ENCODE results near the gene HP.

Gene HP

GRCh38 chr16:72013389-72013788 lies 40.9 kb upstream of the HP start:
- Histone ChIP-seq H3K79me1 (ENCODE audit: low read length) (peaks cover 2% of the 10 kb centered on the region), H3K27ac (ENCODE audit: low read depth, low read length) (peak overlapping the region; percentile 19), H3K4me3 (ENCODE audit: low read length) (no peak overlapping the region), H3K36me3 (ENCODE audit: control insufficient read depth, insufficient read depth, low read length) (no peaks in the 10 kb centered on the region), H2BK120ac (ENCODE audit: low read depth, low read length) (no peak overlapping the region), H3K79me2 (ENCODE audit: control insufficient read depth, insufficient read depth, low read length) (no peaks in the 10 kb centered on the region), H4K8ac (ENCODE audit: low read depth, low read length) (no peak overlapping the region), H3K23ac (ENCODE audit: low read length) (no peak overlapping the region), H2BK15ac (replicated peaks; ENCODE audit: low read depth) (no peak overlapping the region), H2BK5ac (ENCODE audit: low read length) (no peak overlapping the region), H3K18ac (ENCODE audit: low read length) (no peak overlapping the region), H3K4me1 (ENCODE audit: control insufficient read depth, low read depth, low read length) (peaks cover 2% of the 10 kb centered on the region), H3K56ac (ENCODE audit: low read length) (peak overlapping the region; percentile 30), H3K4ac (ENCODE audit: low read depth, low read length) (no peak overlapping the region), H2AK5ac (ENCODE audit: low read length) (no peak overlapping the region), H4K5ac (ENCODE audit: low read length) (no peak overlapping the region), H3K9ac (ENCODE audit: low read length) (no peak overlapping the region), H3K27me3 (ENCODE audit: insufficient read depth, low read length, poor library complexity) (no peaks in the 10 kb centered on the region), H3K4me2 (ENCODE audit: low read length) (no peak overlapping the region)
- DNase-seq, result no peak
- WGBS (ENCODE audit: extremely low coverage, insufficient coverage, low lambda C conversion rate), result no CpG with 5 or more reads among the region's 5 CpGs

- no peak overlapping the region for H3K56ac ChIP-seq (ENCODE audit: low read length)
- DNase-seq, result peak; percentile 90
- no peak overlapping the region for H3K18ac ChIP-seq (ENCODE audit: low read length)
- no peak overlapping the region for H3K4me3 ChIP-seq (ENCODE audit: low read length)
- peaks cover 2% of the 10 kb centered on the region for H3K4me1 ChIP-seq (ENCODE audit: control insufficient read depth, low read depth, low read length)
- H4K8ac ChIP-seq (ENCODE audit: low read depth, low read length), result no peak overlapping the region
- no CpG with 5 or more reads among the region's 15 CpGs for WGBS (ENCODE audit: extremely low coverage, insufficient coverage, low lambda C conversion rate)
- H2BK120ac ChIP-seq (ENCODE audit: low read depth, low read length), result no peak overlapping the region
- H3K79me2 ChIP-seq (ENCODE audit: control insufficient read depth, insufficient read depth, low read length), result no peaks in the 10 kb centered on the region
- no peaks in the 10 kb centered on the region for H3K27me3 ChIP-seq (ENCODE audit: insufficient read depth, low read length, poor library complexity)
- no peak overlapping the region for H3K23ac ChIP-seq (ENCODE audit: low read length)
- H3K4ac ChIP-seq (ENCODE audit: low read depth, low read length), result no peak overlapping the region
- H3K27ac ChIP-seq (ENCODE audit: low read depth, low read length), result peak overlapping the region; percentile 42
- H3K4me2 ChIP-seq (ENCODE audit: low read length), result no peak overlapping the region
- no peaks in the 10 kb centered on the region for H3K79me1 ChIP-seq (ENCODE audit: low read length)
- H2BK15ac ChIP-seq (replicated peaks; ENCODE audit: low read depth), result no peak overlapping the region
- no peaks in the 10 kb centered on the region for H3K36me3 ChIP-seq (ENCODE audit: control insufficient read depth, insufficient read depth, low read length)
- H2BK5ac ChIP-seq (ENCODE audit: low read length), result no peak overlapping the region
- H2AK5ac ChIP-seq (ENCODE audit: low read length), result no peak overlapping the region
- no peak overlapping the region for H3K9ac ChIP-seq (ENCODE audit: low read length)
- H4K5ac ChIP-seq (ENCODE audit: low read length), result no peak overlapping the region
Observed at GRCh38 chr16:72013888-72014581, 40.3 kb upstream of the HP start.

DNA sequence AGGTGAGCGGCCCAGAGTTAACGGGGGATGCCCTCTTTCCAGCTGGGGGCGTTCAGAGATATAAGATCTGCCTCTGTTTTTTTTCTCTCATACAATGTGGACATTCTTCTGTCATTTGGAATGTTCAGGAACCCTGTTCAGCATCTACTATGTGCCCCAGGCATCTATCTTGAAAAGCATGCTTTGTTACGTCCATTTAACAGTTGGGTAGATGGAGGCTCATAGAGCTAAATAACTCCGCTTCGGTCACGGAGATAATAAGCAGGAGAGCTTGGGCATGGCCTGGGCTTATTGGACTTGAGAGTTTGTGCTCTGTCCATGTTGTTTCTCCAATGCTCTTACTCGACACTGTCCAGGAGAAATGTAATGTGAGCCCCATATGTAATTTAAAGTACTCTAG lies 39.6 kb upstream of the HP start:
- Histone ChIP-seq H2BK5ac (ENCODE audit: low read length) (no peak overlapping the region), H3K27me3 (ENCODE audit: insufficient read depth, low read length, poor library complexity) (no peaks in the 10 kb centered on the region), H3K56ac (ENCODE audit: low read length) (no peak overlapping the region), H3K18ac (ENCODE audit: low read length) (no peak overlapping the region), H2AK5ac (ENCODE audit: low read length) (no peak overlapping the region), H3K79me2 (ENCODE audit: control insufficient read depth, insufficient read depth, low read length) (no peaks in the 10 kb centered on the region), H3K23ac (ENCODE audit: low read length) (no peak overlapping the region), H3K36me3 (ENCODE audit: control insufficient read depth, insufficient read depth, low read length) (no peaks in the 10 kb centered on the region), H2BK15ac (replicated peaks; ENCODE audit: low read depth) (no peak overlapping the region), H3K79me1 (ENCODE audit: low read length) (no peaks in the 10 kb centered on the region), H3K4me1 (ENCODE audit: control insufficient read depth, low read depth, low read length) (peaks cover 2% of the 10 kb centered on the region), H3K4ac (ENCODE audit: low read depth, low read length) (no peak overlapping the region), H3K4me3 (ENCODE audit: low read length) (no peak overlapping the region), H3K4me2 (ENCODE audit: low read length) (no peak overlapping the region), H4K5ac (ENCODE audit: low read length) (no peak overlapping the region), H3K27ac (ENCODE audit: low read depth, low read length) (peak overlapping the region; percentile 42), H4K8ac (ENCODE audit: low read depth, low read length) (no peak overlapping the region), H2BK120ac (ENCODE audit: low read depth, low read length) (no peak overlapping the region), H3K9ac (ENCODE audit: low read length) (no peak overlapping the region)
- no CpG with 5 or more reads among the region's 8 CpGs for WGBS (ENCODE audit: extremely low coverage, insufficient coverage, low lambda C conversion rate)
- no peak for DNase-seq

DNA sequence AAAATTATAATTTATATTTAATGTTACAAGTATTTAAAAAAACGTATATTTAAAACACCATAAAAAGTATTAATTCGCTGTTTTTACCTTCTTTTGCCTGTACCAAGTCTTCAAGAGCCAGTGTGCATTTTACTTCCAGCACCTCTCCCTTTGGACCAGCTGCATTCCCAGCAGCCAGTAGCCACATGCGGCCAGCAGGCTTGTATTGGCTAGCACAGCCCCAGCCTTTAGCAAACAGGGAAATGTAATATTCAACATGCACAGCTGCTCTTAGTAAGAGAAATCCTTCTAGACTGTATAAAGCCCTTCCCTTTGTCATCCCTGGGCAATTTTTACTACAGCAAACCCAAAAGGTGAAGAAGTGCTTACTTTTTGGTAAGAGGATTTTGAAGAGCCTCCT lies 39.2 kb upstream of the HP start:
- no peak overlapping the region for H3K9ac ChIP-seq (ENCODE audit: low read length)
- DNase-seq, result no peak
- H3K4me1 ChIP-seq (ENCODE audit: control insufficient read depth, low read depth, low read length), result peaks cover 2% of the 10 kb centered on the region
- no peak overlapping the region for H3K4me3 ChIP-seq (ENCODE audit: low read length)
- no peak overlapping the region for H3K4me2 ChIP-seq (ENCODE audit: low read length)
- H3K79me2 ChIP-seq (ENCODE audit: control insufficient read depth, insufficient read depth, low read length), result no peaks in the 10 kb centered on the region
- no peaks in the 10 kb centered on the region for H3K79me1 ChIP-seq (ENCODE audit: low read length)
- WGBS (ENCODE audit: extremely low coverage, insufficient coverage, low lambda C conversion rate), result 88% methylated on average over 2 of the region's 3 CpGs
- no peak overlapping the region for H3K56ac ChIP-seq (ENCODE audit: low read length)
- H3K23ac ChIP-seq (ENCODE audit: low read length), result no peak overlapping the region
- no peaks in the 10 kb centered on the region for H3K27me3 ChIP-seq (ENCODE audit: insufficient read depth, low read length, poor library complexity)
- H2AK5ac ChIP-seq (ENCODE audit: low read length), result no peak overlapping the region
- no peak overlapping the region for H2BK15ac ChIP-seq (replicated peaks; ENCODE audit: low read depth)
- no peak overlapping the region for H2BK5ac ChIP-seq (ENCODE audit: low read length)
- H2BK120ac ChIP-seq (ENCODE audit: low read depth, low read length), result no peak overlapping the region
- no peak overlapping the region for H3K4ac ChIP-seq (ENCODE audit: low read depth, low read length)
- H3K18ac ChIP-seq (ENCODE audit: low read length), result no peak overlapping the region
- H4K8ac ChIP-seq (ENCODE audit: low read depth, low read length), result no peak overlapping the region
- H4K5ac ChIP-seq (ENCODE audit: low read length), result no peak overlapping the region
- no peak overlapping the region for H3K27ac ChIP-seq (ENCODE audit: low read depth, low read length)
- H3K36me3 ChIP-seq (ENCODE audit: control insufficient read depth, insufficient read depth, low read length), result no peaks in the 10 kb centered on the region

DNA sequence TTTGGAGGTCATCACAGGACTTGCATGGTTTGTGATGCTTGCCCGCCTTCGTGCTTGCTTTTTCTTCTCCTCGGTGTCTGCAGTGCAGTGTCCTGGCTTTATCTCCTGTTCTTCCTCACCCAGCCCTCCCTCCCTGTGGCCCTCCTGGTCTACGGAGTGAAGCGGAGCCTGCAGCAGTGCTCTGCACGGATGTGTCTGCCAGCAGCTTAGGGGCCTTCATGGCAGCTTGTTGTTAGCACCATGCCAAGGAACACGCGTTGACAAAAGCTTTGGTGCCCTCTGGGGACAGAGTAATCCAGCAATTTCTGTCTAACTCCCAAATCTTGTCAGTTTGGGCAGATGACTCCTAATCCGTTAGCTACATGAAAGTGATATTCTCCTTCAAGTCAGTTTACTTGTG lies 35.8 kb upstream of the HP start:
- Histone ChIP-seq H2BK5ac (ENCODE audit: low read length) (no peak overlapping the region), H3K56ac (ENCODE audit: low read length) (no peak overlapping the region)
- no CpG with 5 or more reads among the region's 9 CpGs for WGBS (ENCODE audit: extremely low coverage, insufficient coverage, low lambda C conversion rate)

DNA sequence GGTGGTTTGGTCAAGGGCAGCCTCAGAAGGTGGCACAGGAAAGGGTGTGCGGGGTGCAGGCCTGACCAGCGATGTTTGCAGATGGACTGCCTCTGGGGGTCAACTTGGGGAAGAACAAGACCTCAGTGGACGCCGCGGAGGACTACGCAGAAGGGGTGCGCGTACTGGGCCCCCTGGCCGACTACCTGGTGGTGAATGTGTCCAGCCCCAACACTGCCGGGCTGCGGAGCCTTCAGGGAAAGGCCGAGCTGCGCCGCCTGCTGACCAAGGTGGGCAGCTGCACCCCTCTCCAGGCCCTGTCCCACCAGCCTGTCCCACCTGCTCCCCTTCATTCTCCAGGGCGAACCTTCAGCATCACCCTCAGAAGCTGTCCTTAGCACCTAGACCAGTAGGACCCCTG lies 33.3 kb upstream of the HP start:
- peak; percentile 48 for DNase-seq
- Histone ChIP-seq H3K36me3 (ENCODE audit: control insufficient read depth, insufficient read depth, low read length) (peaks cover 3% of the 10 kb centered on the region), H2BK5ac (ENCODE audit: low read length) (no peak overlapping the region), H3K4ac (ENCODE audit: low read depth, low read length) (no peak overlapping the region), H2AK5ac (ENCODE audit: low read length) (no peak overlapping the region), H3K18ac (ENCODE audit: low read length) (no peak overlapping the region), H3K79me1 (ENCODE audit: low read length) (no peaks in the 10 kb centered on the region), H3K9ac (ENCODE audit: low read length) (no peak overlapping the region), H3K4me3 (ENCODE audit: low read length) (no peak overlapping the region), H4K5ac (ENCODE audit: low read length) (no peak overlapping the region), H3K56ac (ENCODE audit: low read length) (no peak overlapping the region), H3K27me3 (ENCODE audit: insufficient read depth, low read length, poor library complexity) (no peaks in the 10 kb centered on the region), H2BK120ac (ENCODE audit: low read depth, low read length) (no peak overlapping the region), H3K27ac (ENCODE audit: low read depth, low read length) (no peak overlapping the region), H4K8ac (ENCODE audit: low read depth, low read length) (no peak overlapping the region), H3K23ac (ENCODE audit: low read length) (no peak overlapping the region), H2BK15ac (replicated peaks; ENCODE audit: low read depth) (no peak overlapping the region), H3K4me1 (ENCODE audit: control insufficient read depth, low read depth, low read length) (no peaks in the 10 kb centered on the region), H3K79me2 (ENCODE audit: control insufficient read depth, insufficient read depth, low read length) (no peaks in the 10 kb centered on the region), H3K4me2 (ENCODE audit: low read length) (no peak overlapping the region)
- WGBS (ENCODE audit: extremely low coverage, insufficient coverage, low lambda C conversion rate), result no CpG with 5 or more reads among the region's 15 CpGs

More for the DNA sequence above, 35.8 kb upstream of the HP start:
- Histone ChIP-seq H2AK5ac (ENCODE audit: low read length) (no peak overlapping the region), H3K23ac (ENCODE audit: low read length) (no peak overlapping the region), H3K27me3 (ENCODE audit: insufficient read depth, low read length, poor library complexity) (no peaks in the 10 kb centered on the region), H2BK120ac (ENCODE audit: low read depth, low read length) (no peak overlapping the region), H3K4me2 (ENCODE audit: low read length) (no peak overlapping the region), H3K9ac (ENCODE audit: low read length) (no peak overlapping the region), H3K27ac (ENCODE audit: low read depth, low read length) (no peak overlapping the region), H3K18ac (ENCODE audit: low read length) (no peak overlapping the region), H4K5ac (ENCODE audit: low read length) (no peak overlapping the region), H4K8ac (ENCODE audit: low read depth, low read length) (no peak overlapping the region), H3K4me1 (ENCODE audit: control insufficient read depth, low read depth, low read length) (no peaks in the 10 kb centered on the region), H3K4ac (ENCODE audit: low read depth, low read length) (no peak overlapping the region), H3K36me3 (ENCODE audit: control insufficient read depth, insufficient read depth, low read length) (peaks cover 3% of the 10 kb centered on the region), H3K4me3 (ENCODE audit: low read length) (no peak overlapping the region), H3K79me1 (ENCODE audit: low read length) (no peaks in the 10 kb centered on the region), H3K79me2 (ENCODE audit: control insufficient read depth, insufficient read depth, low read length) (no peaks in the 10 kb centered on the region), H2BK15ac (replicated peaks; ENCODE audit: low read depth) (no peak overlapping the region)
- no peak for DNase-seq

All from mesendoderm (in vitro differentiated cells).